Esophagus muscularis mucosa (tissue), 4 donors: Measurements from ENCODE around the gene SDS. TPM values are rescaled to one million over a fixed set of nuclear protein-coding genes. Genes with fewer than 3 reads are reported as not detected.

Source experiments
- DNase-seq: peaks from one replicate; pipeline ENCODE4 v3.0.0-alpha.2; 2017; ENCODE audit errors: extremely low spot score
- H3K27ac ChIP-seq, 4 donors: fragments of 200-600 bp; sonication (generic); replicated peaks in 1 of 4; 1 replicate in 3 of 4; 2 replicates in 1 of 4; pipeline ENCODE4 v1.5.1; 2016 to 2019; ENCODE audit warnings: mild to moderate bottlenecking in 1 of 4
- H3K27me3 ChIP-seq, 4 donors: fragments of 200-600 bp; sonication (generic); one replicate each; pipeline versions ENCODE4 v1.5.1 to v1.6.0; 2016 to 2019
- H3K36me3 ChIP-seq, 4 donors: fragments of 200-600 bp; sonication (generic); one replicate each; pipeline ENCODE4 v1.5.1; 2016 to 2019
- H3K4me1 ChIP-seq, 4 donors: fragments of 200-600 bp; sonication (generic); one replicate each; pipeline ENCODE4 v1.5.1; 2016 to 2019
- H3K4me3 ChIP-seq, 4 donors: fragments of 200-600 bp; sonication (generic); 1 replicate in 2 of 4; 2 replicates in 2 of 4; pipeline ENCODE4 v1.5.1; 2016 to 2019; ENCODE audit warnings: mild to moderate bottlenecking in 4 of 4, moderate library complexity in 1 of 4
- H3K9me3 ChIP-seq, 4 donors: fragments of 200-600 bp; sonication (generic); 1 replicate in 3 of 4; 2 replicates in 1 of 4; pipeline ENCODE4 v1.5.1; 2016 to 2019
- EP300 ChIP-seq: sonication (generic); formaldehyde crosslinking; IDR thresholded peaks from one replicate; pipeline ENCODE4 v1.6.1; 2017; ENCODE audit warnings: antibody characterized with exemption
- POLR2A ChIP-seq: fragments of 450-650 bp; IDR thresholded peaks from one replicate; pipeline ENCODE4 v1.6.1; 2017; ENCODE audit warnings: antibody characterized with exemption, moderate library complexity, mild to moderate bottlenecking, low read depth
- POLR2AphosphoS5 ChIP-seq, 2 donors: sonication (generic); formaldehyde crosslinking; IDR thresholded peaks; one replicate each; pipeline ENCODE4 v1.6.1; 2017; ENCODE audit warnings: antibody characterized with exemption in 2 of 2
- WGBS: methylation state at CpG from one replicate; pipeline ENCODE4 v1.1.5; 2018; 5-methylcytosine and 5-hydroxymethylcytosine counted together
- intact Hi-C: fragments of 100-400 bp; cut with DNase I; formaldehyde crosslinking; loops from one replicate; pipeline ENCODE4 v1.15.1; 2023
- total RNA-seq, 4 donors: library from RNA; depleted of rRNA; stranded (reverse); fragments of >200 nt; gene quantifications; one replicate each; pipeline versions ENCODE4 v1.1.0 to v1.2.1, GENCODE V29; 2016
- TF ChIP-seq, protein P1 (sequence below), 3 experiments: fragments of 200-600 bp in 2 of 3; fragments of 450-650 bp in 1 of 3; sonication (generic) in 2 of 3; IDR thresholded peaks; one replicate each; pipeline ENCODE4 v1.5.1; 2017 to 2019; ENCODE audit warnings: antibody characterized with exemption in 3 of 3, mild to moderate bottlenecking in 2 of 3, moderate library complexity in 1 of 3

The SDS gene
- total RNA-seq, 4 donors from 2014 or later: 13.6 TPM; not detected in 3

GRCh38 chr12:113370923-113371682 lies 32.6 kb downstream of the SDS start:
- Histone ChIP-seq H3K9me3 (no peaks in the 10 kb centered on the region), H3K4me3 (no peak overlapping the region), H3K27me3 (no peaks in the 10 kb centered on the region), H3K4me1 (peaks cover 6 to 17% (median 7%) of the 10 kb centered on the region in 4 donors), H3K36me3 (peaks cover 23 to 64% (median 48%) of the 10 kb centered on the region in 4 donors), H3K27ac (no peak overlapping the region)
- TF ChIP-seq POLR2AphosphoS5 (IDR thresholded peaks at IDR 0.05) (no peak), POLR2A (no peak), EP300 (no peak)
- TF ChIP-seq, protein P1, sequence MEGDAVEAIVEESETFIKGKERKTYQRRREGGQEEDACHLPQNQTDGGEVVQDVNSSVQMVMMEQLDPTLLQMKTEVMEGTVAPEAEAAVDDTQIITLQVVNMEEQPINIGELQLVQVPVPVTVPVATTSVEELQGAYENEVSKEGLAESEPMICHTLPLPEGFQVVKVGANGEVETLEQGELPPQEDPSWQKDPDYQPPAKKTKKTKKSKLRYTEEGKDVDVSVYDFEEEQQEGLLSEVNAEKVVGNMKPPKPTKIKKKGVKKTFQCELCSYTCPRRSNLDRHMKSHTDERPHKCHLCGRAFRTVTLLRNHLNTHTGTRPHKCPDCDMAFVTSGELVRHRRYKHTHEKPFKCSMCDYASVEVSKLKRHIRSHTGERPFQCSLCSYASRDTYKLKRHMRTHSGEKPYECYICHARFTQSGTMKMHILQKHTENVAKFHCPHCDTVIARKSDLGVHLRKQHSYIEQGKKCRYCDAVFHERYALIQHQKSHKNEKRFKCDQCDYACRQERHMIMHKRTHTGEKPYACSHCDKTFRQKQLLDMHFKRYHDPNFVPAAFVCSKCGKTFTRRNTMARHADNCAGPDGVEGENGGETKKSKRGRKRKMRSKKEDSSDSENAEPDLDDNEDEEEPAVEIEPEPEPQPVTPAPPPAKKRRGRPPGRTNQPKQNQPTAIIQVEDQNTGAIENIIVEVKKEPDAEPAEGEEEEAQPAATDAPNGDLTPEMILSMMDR (IDR thresholded peaks at IDR 0.05): no peak
- WGBS: 78% methylated on average over 6 of the region's 7 CpGs
- DNase-seq: no peak
- intact Hi-C loops: no loop called here

- peaks cover 6 to 17% (median 8%) of the 10 kb centered on the region in 4 donors for H3K4me1 ChIP-seq
- peaks cover 13 to 61% (median 35%) of the 10 kb centered on the region in 4 donors for H3K36me3 ChIP-seq
- DNase-seq: no peak
- H3K9me3 ChIP-seq: no peaks in the 10 kb centered on the region
- H3K27ac ChIP-seq: no peak overlapping the region
- intact Hi-C loops: no loop called here
- no peak overlapping the region for H3K4me3 ChIP-seq
- TF ChIP-seq POLR2A: no peak
- 59% methylated on average over 6 of the region's 6 CpGs for WGBS
- H3K27me3 ChIP-seq: no peaks in the 10 kb centered on the region
These were observed 34.2 kb downstream of the SDS start for GRCh38 chr12:113369391-113369985.

GRCh38 chr12:113368331-113368730 lies 35.4 kb downstream of the SDS start:
- WGBS: 84% methylated on average over 4 of the region's 4 CpGs
- TF ChIP-seq, protein P1 (IDR thresholded peaks at IDR 0.05): no peak
- TF ChIP-seq POLR2AphosphoS5 (IDR thresholded peaks at IDR 0.05) (no peak), EP300 (no peak)
- Histone ChIP-seq H3K4me3 (no peak overlapping the region), H3K27me3 (no peaks in the 10 kb centered on the region), H3K36me3 (peaks cover 10 to 57% (median 29%) of the 10 kb centered on the region in 4 donors), H3K4me1 (peaks cover 6 to 17% (median 8%) of the 10 kb centered on the region in 4 donors), H3K9me3 (no peaks in the 10 kb centered on the region), H3K27ac (no peak overlapping the region)
- DNase-seq: no peak
- intact Hi-C loops: no loop called here

- H3K4me3 ChIP-seq: no peak overlapping the region
- WGBS: 78% methylated on average over 4 of the region's 4 CpGs
- H3K36me3 ChIP-seq: peaks cover 0 to 42% (median 22%) of the 10 kb centered on the region in 4 donors
- no peak overlapping the region for H3K27ac ChIP-seq
- intact Hi-C loops: no loop called here
- H3K4me1 ChIP-seq: peaks cover 6 to 17% (median 12%) of the 10 kb centered on the region in 4 donors
- no peaks in the 10 kb centered on the region for H3K9me3 ChIP-seq
- no peak for TF ChIP-seq EP300
- TF ChIP-seq, protein P1 (IDR thresholded peaks at IDR 0.05): no peak
- no peak for TF ChIP-seq POLR2A
- no peak for TF ChIP-seq POLR2AphosphoS5 (IDR thresholded peaks at IDR 0.05)
- no peak for DNase-seq
- no peaks in the 10 kb centered on the region for H3K27me3 ChIP-seq
These were observed 36.9 kb downstream of the SDS start for GRCh38 chr12:113366827-113367226.

DNA sequence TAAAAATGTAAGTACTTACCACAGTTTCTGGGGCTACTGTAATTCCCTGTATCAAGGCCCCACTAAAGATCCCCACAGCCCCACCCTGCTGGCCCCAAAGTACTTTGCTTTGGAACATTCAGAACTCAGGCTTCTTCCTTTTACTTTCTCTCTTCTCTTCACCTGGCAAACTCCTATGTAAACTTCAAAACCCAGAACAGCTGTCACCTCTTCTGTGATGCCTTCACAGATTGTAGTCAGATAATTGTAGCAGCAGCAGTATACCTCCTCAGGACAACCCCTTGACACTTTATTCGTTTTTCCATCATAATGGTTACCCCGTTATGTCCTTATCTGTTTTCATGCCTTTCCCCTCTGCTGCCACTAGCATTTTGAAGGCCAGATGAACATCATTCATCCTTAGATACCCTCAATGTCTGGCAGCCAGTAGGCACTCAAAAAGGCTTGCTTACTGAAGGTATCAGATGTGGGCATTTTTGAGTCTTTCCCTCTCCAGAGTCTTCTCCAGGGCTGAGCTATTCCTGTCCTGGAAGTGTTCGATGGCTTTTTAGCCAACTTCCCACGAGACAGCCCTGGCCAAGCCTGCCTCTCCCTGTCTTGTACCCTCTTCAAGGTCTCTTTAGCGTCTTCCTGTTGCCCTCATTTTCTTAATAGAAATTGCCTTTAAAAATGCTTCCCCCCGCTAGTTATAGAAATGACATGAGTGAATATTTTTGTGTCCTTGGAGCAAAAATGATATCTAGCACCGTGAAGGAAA lies 37.9 kb downstream of the SDS start:
- intact Hi-C loops: no loop called here
- Histone ChIP-seq H3K9me3 (no peaks in the 10 kb centered on the region), H3K4me3 (no peak overlapping the region), H3K27ac (no peak overlapping the region), H3K36me3 (peaks cover 0 to 34% (median 19%) of the 10 kb centered on the region in 4 donors), H3K4me1 (peaks cover 8 to 18% (median 14%) of the 10 kb centered on the region in 4 donors), H3K27me3 (no peaks in the 10 kb centered on the region)
- TF ChIP-seq POLR2A (no peak), POLR2AphosphoS5 (IDR thresholded peaks at IDR 0.05) (no peak), EP300 (no peak)
- TF ChIP-seq, protein P1 (IDR thresholded peaks at IDR 0.05): no peak
- no peak for DNase-seq
- 90% methylated on average over 7 of the region's 7 CpGs for WGBS
